Transverse colon (tissue), 4 donors: Measurements from ENCODE around the gene NGDN. TPM values are rescaled to one million over a fixed set of nuclear protein-coding genes. Genes with fewer than 3 reads are reported as not detected.

Experiments used
- DNase-seq: peaks from one replicate; pipeline ENCODE4 v3.0.0-alpha.2; 2019
- H3K27ac ChIP-seq, 4 donors: fragments of 200-600 bp; sonication (generic); 2 replicates each; pipeline ENCODE4 v1.5.1; 2016 to 2018; ENCODE audit warnings: inconsistent platforms in 4 of 4
- H3K27me3 ChIP-seq: fragments of 200-600 bp; sonication (generic); 2 replicates; pipeline ENCODE4 v1.5.1; 2017; ENCODE audit warnings: inconsistent platforms
- H3K36me3 ChIP-seq, 4 donors: fragments of 200-600 bp; sonication (generic); 2 replicates each; pipeline ENCODE4 v1.5.1; 2017 to 2019; ENCODE audit warnings: inconsistent platforms in 4 of 4
- H3K4me1 ChIP-seq, 4 donors: fragments of 200-600 bp; sonication (generic); 2 replicates each; pipeline ENCODE4 v1.5.1; 2017 to 2020; ENCODE audit warnings: inconsistent platforms in 4 of 4
- H3K4me3 ChIP-seq, 4 donors: fragments of 200-600 bp; sonication (generic); 1 replicate in 1 of 4; 2 replicates in 3 of 4; pipeline versions ENCODE4 v1.5.1 to v1.6.1; 2017 to 2019; ENCODE audit warnings: inconsistent platforms in 4 of 4
- H3K9me3 ChIP-seq, 2 donors: fragments of 200-600 bp; sonication (generic); 2 replicates each; pipeline ENCODE4 v1.5.1; 2017 to 2019; ENCODE audit warnings: inconsistent platforms in 2 of 2
- EP300 ChIP-seq: sonication (generic); formaldehyde crosslinking; IDR thresholded peaks from one replicate; pipeline ENCODE4 v1.6.1; 2017; ENCODE audit warnings: antibody characterized with exemption, low read depth
- POLR2A ChIP-seq: fragments of 450-650 bp; IDR thresholded peaks from one replicate; pipeline ENCODE4 v1.6.1; 2016; ENCODE audit warnings: antibody characterized with exemption, mild to moderate bottlenecking, moderate library complexity
- POLR2AphosphoS5 ChIP-seq, 3 donors: sonication (generic); formaldehyde crosslinking; IDR thresholded peaks; one replicate each; pipeline ENCODE4 v1.6.1; 2016; ENCODE audit warnings: antibody characterized with exemption in 3 of 3
- WGBS, 2 donors: methylation state at CpG; one replicate each; pipeline ENCODE4 v1.1.5; 2018; ENCODE audit warnings: low coverage in 1 of 2; 5-methylcytosine and 5-hydroxymethylcytosine counted together
- in situ Hi-C, 4 donors: fragments of 200-750 bp; cut with MboI; loops; one replicate each; pipeline versions ENCODE4 v1.15.0 to v1.15.1; 2017; ENCODE audit warnings: low sequenced_read_pairs in 3 of 4, low pct_ligation_motif_present in 1 of 4, low pct_unique_long_range_greater_than_20kb in 1 of 4
- intact Hi-C: fragments of 100-400 bp; cut with DNase I; formaldehyde crosslinking; loops from one replicate; pipeline ENCODE4 v1.15.1; 2023; ENCODE audit warnings: low total_unique reads
- total RNA-seq, 4 donors: library from RNA; depleted of rRNA; stranded (reverse); fragments of >200 nt; gene quantifications; one replicate each; pipeline ENCODE4 v1.1.0, GENCODE V29; 2016
- TF ChIP-seq, protein P1 (sequence below), 5 experiments: fragments of 200-600 bp in 3 of 5; fragments of 450-650 bp in 2 of 5; sonication (generic) in 3 of 5; IDR thresholded peaks; 1 replicate in 2 of 5; 2 replicates in 3 of 5; pipeline ENCODE4 v1.5.1; 2016 to 2017; ENCODE audit warnings: antibody characterized with exemption in 5 of 5, inconsistent platforms in 3 of 5, mild to moderate bottlenecking in 2 of 5, moderate library complexity in 1 of 5

NGDN gene
- total RNA-seq, 4 donors from 2014 or later: 8.8 to 31.5 (median 20.8) TPM

DNA sequence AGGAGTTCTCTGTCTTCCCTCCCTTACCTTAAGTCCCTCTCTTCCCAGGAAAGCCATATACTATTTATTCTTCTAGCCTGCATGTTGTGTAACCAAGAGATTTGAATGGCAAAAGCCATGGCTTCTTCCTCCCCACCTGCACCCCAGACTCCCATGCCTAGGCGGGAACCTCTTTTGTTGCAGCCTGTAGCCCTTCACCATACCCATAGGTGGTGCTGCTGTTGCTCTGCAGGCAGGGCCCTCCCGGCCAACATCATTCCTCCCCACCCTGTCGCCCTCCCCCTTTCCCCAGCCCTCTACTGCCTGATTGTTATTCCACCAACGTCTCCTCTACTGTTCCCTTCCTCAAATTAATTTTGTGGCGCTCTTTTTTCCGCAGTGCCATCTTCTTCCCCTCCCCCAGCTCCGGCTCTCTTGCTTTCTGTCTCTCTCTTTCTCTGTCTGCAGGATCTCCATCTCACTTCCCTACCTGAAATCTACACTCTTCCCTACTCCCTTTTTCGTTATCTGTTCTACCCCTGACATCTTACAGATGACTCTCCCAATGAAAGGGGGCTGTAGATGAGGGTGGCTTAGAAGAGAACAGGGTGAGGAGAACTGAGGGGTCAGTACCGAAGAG lies 13.8 kb downstream of the NGDN start:
- 54 to 58% methylated on average over 8 to 9 of the region's 9 CpGs for WGBS, 2 donors
- intact Hi-C loops (no loop called here), in situ Hi-C loops (loop anchor here in 1 of 4 donors (10.0 kb wide), 1 partner anchor 81 kb away; the partner anchor contains the start of gene AP1G2)
- TF ChIP-seq POLR2A (no peak), POLR2AphosphoS5 (IDR thresholded peaks at IDR 0.05) (no peak)
- TF ChIP-seq, protein P1, sequence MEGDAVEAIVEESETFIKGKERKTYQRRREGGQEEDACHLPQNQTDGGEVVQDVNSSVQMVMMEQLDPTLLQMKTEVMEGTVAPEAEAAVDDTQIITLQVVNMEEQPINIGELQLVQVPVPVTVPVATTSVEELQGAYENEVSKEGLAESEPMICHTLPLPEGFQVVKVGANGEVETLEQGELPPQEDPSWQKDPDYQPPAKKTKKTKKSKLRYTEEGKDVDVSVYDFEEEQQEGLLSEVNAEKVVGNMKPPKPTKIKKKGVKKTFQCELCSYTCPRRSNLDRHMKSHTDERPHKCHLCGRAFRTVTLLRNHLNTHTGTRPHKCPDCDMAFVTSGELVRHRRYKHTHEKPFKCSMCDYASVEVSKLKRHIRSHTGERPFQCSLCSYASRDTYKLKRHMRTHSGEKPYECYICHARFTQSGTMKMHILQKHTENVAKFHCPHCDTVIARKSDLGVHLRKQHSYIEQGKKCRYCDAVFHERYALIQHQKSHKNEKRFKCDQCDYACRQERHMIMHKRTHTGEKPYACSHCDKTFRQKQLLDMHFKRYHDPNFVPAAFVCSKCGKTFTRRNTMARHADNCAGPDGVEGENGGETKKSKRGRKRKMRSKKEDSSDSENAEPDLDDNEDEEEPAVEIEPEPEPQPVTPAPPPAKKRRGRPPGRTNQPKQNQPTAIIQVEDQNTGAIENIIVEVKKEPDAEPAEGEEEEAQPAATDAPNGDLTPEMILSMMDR (IDR thresholded peaks at IDR 0.05): peak in 2 of 5 experiments; percentile 8 to 9
- no peak for DNase-seq
- Histone ChIP-seq H3K27ac (no peak overlapping the region), H3K4me3 (no peak overlapping the region), H3K36me3 (peaks cover 0 to 13% (median 0%) of the 10 kb centered on the region in 4 donors), H3K9me3 (no peaks in the 10 kb centered on the region), H3K4me1 (no peaks in the 10 kb centered on the region), H3K27me3 (no peaks in the 10 kb centered on the region)

DNA sequence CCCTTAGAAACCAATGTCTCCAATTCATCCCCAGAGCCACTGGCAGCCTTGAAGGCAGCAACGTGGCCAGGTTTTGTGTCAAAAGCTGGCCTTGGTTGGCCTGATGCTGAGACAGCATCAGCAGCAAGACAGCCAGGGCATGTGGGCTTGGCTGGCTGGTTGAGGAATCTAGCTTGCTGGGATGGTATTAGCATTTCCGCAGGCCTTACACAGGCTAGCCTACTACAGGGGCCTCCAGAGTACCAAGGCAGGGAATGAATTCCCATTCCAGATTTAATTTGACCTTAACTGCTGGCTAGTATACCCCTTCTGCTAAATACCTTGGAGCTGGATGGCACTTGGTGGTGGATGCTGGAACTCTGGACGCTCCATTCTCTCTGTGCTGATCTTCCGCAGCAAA lies 15.8 kb downstream of the NGDN start:
- H3K27ac ChIP-seq: no peak overlapping the region
- in situ Hi-C loops (loop anchor here in 1 of 4 donors (10.0 kb wide), 1 partner anchor 79 kb away; the partner anchor contains the start of gene AP1G2), intact Hi-C loops (no loop called here)
- peaks cover 0 to 13% (median 0%) of the 10 kb centered on the region in 4 donors for H3K36me3 ChIP-seq
- H3K4me1 ChIP-seq: no peaks in the 10 kb centered on the region
- TF ChIP-seq EP300 (no peak), POLR2A (no peak), POLR2AphosphoS5 (IDR thresholded peaks at IDR 0.05) (no peak)
- TF ChIP-seq, protein P1 (IDR thresholded peaks at IDR 0.05): no peak
- 86% methylated on average over 4 of the region's 4 CpGs; no CpG with 5 or more reads in 1 of the 2 donors for WGBS, 2 donors
- no peaks in the 10 kb centered on the region for H3K9me3 ChIP-seq
- H3K27me3 ChIP-seq: no peaks in the 10 kb centered on the region
- no peak for DNase-seq
- no peak overlapping the region for H3K4me3 ChIP-seq

DNA sequence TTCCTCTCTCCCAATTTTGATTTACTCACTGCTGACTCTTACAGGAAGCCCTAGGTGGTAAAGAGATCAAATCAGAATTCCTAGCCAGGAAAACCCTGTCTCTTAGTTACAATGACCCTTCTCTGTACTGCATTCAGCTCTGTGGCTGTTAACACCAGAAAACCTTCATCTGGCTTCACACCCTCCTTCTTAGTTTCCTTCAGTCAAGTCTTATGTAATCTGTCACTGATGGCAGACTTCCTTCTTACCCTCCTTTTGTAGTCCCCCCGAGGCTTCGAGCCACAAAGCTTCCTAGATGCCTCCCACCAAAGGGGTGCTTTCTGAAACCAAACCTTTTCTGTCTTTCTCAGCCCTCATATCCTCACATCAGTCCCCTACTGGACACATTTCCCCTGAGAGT lies 16.5 kb downstream of the NGDN start:
- TF ChIP-seq EP300 (no peak), POLR2A (no peak), POLR2AphosphoS5 (IDR thresholded peaks at IDR 0.05) (no peak)
- TF ChIP-seq, protein P1 (IDR thresholded peaks at IDR 0.05): no peak
- H3K36me3 ChIP-seq: peaks cover 0 to 10% (median 0%) of the 10 kb centered on the region in 4 donors
- no peaks in the 10 kb centered on the region for H3K27me3 ChIP-seq
- no peak for DNase-seq
- H3K27ac ChIP-seq: no peak overlapping the region
- no peak overlapping the region for H3K4me3 ChIP-seq
- in situ Hi-C loops (loop anchor here in 1 of 4 donors (10.0 kb wide), 1 partner anchor 79 kb away; the partner anchor contains the start of gene AP1G2), intact Hi-C loops (no loop called here)
- WGBS, 2 donors: 85% methylated on average over 2 of the region's 2 CpGs; no CpG with 5 or more reads in 1 of the 2 donors
- no peaks in the 10 kb centered on the region for H3K4me1 ChIP-seq
- no peaks in the 10 kb centered on the region for H3K9me3 ChIP-seq

DNA sequence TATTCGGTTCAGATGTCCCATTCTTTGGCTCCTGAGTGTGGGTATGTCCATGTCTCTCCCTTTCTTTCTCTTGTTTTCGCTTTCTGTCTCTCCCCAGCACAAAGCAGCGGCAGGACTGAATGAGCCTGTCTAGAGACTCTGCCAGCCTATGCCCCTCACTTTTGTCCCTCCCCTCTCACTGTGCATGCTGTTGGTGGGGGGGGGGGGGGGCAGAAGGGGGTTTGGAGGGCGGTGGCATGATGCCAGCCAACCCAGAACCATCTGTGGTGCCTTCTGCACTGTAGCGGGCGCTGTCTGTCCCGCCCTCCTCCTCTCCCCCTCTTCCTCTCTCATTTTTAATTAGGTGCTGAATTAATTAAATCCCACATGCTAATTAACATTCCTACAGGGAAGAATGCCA lies 17.7 kb downstream of the NGDN start:
- 92 to 93% methylated on average over 5 to 7 of the region's 7 CpGs for WGBS, 2 donors
- intact Hi-C loops: no loop called here

More for the DNA sequence above, 17.7 kb downstream of the NGDN start:
- TF ChIP-seq, protein P1 (IDR thresholded peaks at IDR 0.05): no peak
- no peak for TF ChIP-seq EP300
- TF ChIP-seq POLR2A: no peak
- no peak for TF ChIP-seq POLR2AphosphoS5 (IDR thresholded peaks at IDR 0.05)
- H3K27me3 ChIP-seq: no peaks in the 10 kb centered on the region
- H3K4me3 ChIP-seq: no peak overlapping the region
- no peaks in the 10 kb centered on the region for H3K4me1 ChIP-seq
- no peak for DNase-seq
- in situ Hi-C loops: loop anchor here in 1 of 4 donors (10.0 kb wide), 1 partner anchor 78 kb away; the partner anchor contains the start of gene AP1G2
- H3K27ac ChIP-seq: no peak overlapping the region
- no peaks in the 10 kb centered on the region for H3K9me3 ChIP-seq
- peaks cover 0 to 10% (median 0%) of the 10 kb centered on the region in 4 donors for H3K36me3 ChIP-seq
